ENCODE measurements around the gene TNS1.

DNA sequence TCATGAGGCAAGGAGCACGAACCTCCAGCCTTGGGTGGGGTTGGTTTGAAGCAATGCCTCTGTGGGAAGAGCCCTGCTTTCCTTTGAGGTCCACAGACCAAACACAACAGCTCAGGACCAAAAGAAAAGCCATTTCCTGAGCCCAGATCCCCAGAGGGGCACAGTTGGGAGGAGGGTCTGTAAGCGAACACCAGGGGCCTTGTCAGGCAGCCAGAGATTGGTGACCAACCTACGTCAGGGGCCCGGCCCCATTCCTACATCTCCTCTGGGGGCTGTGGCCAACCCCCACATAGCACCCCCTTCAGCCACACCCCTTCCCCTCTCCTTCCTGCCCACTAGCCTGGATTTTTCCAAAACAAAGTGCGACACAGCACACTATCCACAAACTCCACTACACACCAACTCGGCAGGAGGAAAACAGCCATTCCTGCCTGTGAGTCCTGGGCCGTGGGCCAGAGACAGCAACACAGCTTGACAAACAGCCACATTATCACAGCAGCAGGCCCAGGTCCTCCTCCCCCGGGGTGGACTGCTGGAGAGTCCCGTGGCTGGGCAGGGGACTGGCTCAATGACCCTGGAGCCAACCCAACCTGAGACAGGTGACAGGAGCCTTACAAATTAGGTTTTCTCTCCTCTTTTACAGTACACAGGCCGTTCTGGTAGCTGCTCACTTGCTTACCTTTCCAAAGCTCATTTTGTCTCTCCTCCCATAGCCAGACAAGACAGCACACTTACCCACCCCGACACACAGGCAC, 98.8 kb downstream of the TNS1 start:
- TF ChIP-seq CTCF (IDR thresholded peaks at IDR 0.05): no peak
- TF ChIP-seq POLR2A (IDR thresholded peaks at IDR 0.05): no peak

Measured in lower leg skin (tissue), 3 donors.